Measurements from ENCODE around the gene SPAG5.

DNA sequence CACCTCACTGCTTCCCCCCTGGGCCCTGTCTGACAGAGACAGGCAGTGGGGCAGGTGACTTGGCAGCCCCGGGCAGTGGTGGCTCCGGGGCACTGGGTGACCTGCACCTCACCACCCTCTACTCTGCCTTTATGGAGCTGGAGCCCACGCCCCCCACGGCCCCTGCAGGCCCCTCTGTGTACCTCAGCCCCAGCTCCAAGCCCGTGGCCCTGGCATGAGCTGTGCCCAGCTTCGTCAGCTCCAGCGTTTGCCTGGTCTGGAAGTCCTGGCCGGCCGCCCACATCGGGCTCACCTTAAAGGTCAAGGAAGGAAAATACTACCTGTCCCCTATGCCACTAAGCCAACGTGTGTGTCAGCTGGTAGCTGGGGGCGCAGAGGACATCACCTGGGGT is 61.6 kb downstream of the SPAG5 start:
- TF ChIP-seq, protein P1, sequence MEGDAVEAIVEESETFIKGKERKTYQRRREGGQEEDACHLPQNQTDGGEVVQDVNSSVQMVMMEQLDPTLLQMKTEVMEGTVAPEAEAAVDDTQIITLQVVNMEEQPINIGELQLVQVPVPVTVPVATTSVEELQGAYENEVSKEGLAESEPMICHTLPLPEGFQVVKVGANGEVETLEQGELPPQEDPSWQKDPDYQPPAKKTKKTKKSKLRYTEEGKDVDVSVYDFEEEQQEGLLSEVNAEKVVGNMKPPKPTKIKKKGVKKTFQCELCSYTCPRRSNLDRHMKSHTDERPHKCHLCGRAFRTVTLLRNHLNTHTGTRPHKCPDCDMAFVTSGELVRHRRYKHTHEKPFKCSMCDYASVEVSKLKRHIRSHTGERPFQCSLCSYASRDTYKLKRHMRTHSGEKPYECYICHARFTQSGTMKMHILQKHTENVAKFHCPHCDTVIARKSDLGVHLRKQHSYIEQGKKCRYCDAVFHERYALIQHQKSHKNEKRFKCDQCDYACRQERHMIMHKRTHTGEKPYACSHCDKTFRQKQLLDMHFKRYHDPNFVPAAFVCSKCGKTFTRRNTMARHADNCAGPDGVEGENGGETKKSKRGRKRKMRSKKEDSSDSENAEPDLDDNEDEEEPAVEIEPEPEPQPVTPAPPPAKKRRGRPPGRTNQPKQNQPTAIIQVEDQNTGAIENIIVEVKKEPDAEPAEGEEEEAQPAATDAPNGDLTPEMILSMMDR (IDR thresholded peaks at IDR 0.05; ENCODE audit: low read length): no peak
- TF ChIP-seq EZH2 (optimal IDR thresholded peaks at IDR 0.05; ENCODE audit: low read depth, low read length) (no peak), EZH2phosphoT487 (IDR thresholded peaks at IDR 0.05; ENCODE audit: low read length) (no peak)
